SKM-1 (cell line): ENCODE measurements around the gene SNX9.
A peak's percentile ranks its signal among the peaks of the same experiment; 100 is the strongest.
"Not testable (repeated sequence)": the region's sequence is repeated elsewhere in the genome, so short reads cannot be mapped to it uniquely, and the experiment has no call there.

Source experiments
- DNase-seq: peaks from one replicate; lab custom pipeline; 2025; ENCODE audit not compliant: unreplicated experiment; lab: John Stamatoyannopoulos, UW

The SNX9 gene

DNA sequence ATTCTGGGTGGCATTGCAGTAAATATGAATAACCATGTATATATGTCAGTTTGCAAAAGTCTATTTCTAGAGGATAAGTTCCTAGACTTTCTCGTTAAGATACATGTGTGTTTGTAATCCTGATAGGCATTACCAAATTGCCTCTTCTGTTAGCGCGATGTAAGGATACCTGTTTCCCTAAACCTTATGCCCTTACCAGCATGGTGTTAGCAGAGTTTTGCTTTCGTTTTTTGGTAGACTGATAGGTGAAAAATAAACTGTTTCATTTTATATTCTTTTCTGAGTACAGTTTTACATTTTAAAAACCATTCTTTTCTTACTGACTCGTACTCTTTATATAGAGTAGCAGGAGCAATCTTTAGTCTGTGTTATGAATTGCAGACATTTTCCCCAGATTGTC lies 32.3 kb downstream of the SNX9 start:
- DNase-seq = no peak

DNA sequence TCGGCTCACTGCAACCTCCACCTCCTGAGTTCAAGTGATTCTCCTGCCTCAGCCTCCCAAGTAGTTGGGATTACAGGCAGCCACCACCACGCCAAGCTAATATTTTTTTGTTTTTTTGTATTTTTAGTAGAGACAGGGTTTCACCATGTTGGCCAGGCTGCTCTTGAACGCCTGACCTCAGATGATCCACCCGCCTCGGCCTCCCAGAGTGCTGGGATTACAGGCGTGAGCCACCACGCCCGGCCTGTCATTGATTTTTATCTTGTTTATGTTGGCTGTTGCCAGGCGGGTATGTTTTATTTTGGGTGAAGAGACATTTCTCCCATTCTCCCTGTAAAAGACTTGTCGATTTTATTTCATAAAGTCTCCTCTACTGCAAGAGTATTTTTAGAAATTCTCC lies 32.8 kb downstream of the SNX9 start:
- DNase-seq = not testable (repeated sequence)

DNA sequence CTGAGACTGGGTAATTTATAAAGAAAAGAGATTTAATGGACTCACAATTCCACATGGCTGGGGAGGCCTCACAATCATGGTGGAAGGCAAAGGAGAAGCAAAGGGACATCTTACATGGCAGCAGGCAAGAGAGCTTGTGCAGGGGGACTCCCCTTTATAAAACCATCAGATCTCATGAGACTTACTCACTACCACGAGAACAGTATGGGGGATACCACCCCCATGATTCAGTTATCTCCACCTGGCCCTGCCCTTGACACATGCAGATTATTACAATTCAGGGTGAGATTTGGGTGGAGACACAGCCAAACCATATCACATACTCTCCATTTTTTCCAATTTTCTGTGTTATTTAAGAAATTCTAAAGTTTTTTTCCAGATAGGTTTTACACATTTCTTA lies 35.6 kb downstream of the SNX9 start:
- DNase-seq = not testable (repeated sequence)

DNA sequence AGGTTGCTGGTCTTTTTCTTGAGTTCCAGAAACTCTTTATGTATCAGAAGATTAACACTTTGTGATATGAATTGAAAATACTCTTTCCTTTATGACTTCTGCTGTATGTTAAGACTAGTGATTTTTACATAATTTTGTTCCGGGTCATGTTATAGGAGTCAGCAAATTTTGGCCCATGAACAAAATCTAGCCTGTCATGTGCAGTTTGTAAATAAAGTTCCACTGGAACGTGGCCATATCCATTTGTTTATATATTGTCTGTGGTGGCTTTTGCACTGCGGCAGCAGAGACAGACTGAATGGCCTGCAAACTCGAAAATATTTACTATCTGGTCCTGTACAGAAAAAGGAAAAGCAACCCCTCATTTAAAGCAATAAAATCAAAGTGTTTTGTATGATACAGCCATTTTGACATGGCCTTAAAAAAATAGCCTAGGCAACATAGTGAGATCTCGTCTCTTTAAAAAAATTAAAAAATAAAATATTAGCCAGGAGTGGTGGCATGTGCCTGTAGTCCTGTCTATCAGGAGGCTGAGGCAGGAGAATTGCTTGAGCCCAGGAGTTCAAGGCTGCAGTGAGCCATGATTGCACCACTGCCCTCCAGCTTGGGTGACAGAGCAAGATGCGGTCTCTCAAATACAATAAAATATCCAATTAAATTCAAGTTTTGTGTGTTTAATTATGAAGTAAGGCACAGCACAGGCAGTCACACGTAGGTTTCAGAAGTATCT lies 36.9 kb downstream of the SNX9 start:
- no peak for DNase-seq

DNA sequence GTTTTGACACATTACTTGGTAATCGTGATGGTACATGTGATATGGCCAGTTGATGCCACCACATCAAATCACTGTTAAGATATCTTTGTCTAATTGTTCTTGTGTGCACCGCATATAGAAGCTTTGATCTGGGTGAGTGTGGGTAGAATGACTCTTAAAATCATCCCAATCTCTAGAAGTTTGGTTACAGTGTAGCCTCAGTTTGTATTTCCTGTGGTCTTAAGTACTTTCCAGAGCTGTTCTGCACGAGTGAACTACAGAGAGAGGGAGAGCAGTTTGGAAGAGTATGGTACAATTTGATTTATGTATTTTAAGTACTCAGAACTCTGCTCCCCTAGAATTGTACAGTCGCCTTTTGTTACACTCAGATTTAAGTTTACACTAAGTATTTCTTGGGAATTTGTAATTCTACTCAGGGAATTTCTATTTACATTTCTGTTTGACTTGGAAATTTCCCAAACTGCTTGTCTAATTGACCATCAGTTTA lies 37.5 kb downstream of the SNX9 start:
- no peak for DNase-seq

DNA sequence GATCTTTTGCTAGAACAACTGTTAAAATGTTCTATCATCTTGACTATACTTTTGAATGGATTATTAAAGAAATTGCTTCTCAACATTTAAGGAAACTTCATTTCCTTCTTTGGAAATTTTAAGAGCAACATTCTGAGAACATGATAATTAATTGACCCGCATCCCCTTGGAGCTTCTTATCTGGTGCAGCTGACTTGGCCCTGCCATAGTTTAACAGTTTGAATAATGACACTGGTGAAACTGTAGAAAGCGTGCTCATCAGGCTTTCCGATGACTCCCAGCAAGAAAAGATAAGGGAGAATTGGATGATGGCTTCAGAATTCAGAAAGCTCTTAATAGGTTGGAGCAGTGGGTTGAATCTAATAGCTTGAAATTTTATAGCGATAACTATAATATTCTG lies 38.1 kb downstream of the SNX9 start:
- no peak for DNase-seq

DNA sequence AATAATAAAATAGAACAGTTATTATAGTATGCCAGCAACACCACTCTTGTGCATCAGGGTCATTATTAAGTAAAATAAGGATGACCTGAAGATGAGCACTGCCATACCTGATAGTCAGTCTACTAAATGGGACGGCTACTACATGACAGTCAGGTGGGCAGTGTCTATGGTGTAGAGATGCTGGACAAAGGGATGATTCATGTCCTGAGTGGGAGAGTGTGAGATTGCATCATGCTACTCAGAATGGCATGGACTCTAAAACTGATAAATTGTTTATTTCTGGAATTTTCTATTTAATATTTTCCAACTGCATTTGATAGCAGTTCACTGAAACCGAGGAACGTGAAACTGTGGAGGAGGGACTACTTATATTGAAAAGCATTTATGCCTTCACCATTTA lies 38.8 kb downstream of the SNX9 start:
- no peak for DNase-seq

DNA sequence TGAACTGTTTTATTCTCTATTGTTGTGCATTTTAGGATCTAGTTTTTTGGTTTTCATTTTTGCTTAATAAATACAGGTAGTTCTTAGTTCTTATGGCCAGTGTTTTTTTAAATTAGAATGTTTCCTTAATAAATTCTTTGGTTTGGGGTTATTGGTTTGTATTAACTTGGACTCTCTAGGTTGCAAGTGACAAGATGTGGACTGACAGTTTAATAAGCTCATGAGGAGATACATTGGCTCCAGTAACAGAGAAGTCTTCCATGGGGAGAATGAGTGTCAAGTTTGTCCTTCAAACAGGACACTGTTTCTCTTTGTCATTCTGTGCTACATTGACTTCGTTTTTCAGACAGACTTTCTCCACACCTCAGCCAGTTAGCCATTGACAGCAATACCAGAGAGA lies 39.7 kb downstream of the SNX9 start:
- no peak for DNase-seq

DNA sequence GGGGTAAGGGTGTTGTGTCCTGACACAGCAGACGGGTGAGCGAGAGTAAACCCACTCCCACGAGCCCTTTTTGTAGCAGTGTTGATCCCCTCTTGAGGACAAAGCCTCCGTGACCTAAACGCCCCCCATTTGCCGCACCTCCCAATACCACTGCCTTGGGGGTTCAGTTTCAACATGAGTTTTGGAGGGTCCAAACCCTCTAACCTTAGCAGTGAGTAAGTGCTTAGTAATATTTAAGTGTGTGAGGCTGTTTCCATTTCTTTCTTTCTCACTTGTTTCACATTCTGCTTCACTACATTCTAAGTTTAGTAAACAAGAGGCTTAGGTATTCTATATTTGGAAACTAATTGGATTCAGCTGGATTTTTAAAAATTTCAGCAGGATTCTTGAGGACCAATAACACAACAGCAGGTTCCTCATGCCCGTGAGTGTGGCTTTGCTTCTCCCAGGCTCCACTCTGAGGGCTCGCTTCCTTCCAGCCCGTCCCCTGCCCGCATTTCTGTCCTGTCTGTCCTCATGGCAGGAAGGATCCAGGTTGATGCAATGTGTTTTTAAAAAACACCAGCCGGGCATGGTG lies 41.2 kb downstream of the SNX9 start:
- DNase-seq = no peak

DNA sequence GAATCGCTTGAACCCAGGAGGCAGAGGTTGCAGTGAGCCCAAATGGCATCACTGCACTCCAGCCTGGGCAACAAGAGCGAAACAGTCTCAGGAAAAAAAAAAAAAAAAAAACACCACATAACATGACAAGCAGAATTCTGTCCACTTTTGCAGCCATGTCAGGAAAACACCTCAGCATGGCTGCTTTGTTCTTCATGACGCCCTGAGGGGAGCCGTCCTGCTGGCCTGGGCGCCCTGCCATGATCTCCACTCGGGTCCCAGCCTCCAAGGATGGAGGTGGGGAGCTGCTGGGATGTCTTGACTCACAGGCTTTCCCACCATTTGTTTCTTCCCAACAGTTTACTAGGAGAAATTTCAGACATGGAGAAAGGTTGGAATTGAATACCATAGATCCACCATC lies 42.2 kb downstream of the SNX9 start:
- no peak for DNase-seq

DNA sequence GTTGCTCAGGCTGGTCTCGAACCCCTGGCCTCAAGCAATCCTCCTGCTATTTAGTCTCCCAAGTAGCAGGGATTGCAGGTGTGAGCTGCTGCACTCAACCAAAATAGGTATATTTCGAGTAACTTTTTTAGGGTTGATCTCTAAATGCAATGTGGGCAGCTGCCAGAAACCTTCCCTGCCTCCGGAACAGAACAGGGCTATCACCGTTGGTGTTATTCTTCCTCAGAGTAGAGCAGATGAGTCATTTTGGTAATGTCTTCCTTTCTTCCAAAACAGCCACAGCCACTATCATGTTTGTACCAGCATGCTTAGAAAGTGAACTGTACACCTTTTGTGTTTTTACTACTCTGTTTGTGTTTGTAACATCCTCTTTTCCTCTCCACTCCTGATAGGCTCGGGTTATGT lies 44.1 kb downstream of the SNX9 start:
- DNase-seq = no peak

DNA sequence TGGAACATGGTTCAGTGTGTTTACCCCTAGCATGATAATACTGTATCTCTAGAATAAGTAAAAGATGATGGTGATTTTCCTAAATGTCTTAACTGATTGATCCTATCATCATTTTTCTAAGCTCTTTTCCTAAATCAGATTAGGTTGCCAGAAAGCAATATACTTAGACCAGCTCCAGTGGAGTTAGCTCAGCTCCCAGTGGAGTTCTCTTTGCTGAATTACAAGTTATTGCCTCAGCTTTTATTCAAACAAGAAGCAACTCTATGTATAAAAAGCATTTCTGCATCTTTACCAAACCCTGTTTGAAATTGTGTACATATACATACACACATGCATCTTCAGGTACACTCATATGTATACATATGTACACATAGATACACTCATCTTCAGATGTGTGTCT lies 44.9 kb downstream of the SNX9 start:
- no peak for DNase-seq

DNA sequence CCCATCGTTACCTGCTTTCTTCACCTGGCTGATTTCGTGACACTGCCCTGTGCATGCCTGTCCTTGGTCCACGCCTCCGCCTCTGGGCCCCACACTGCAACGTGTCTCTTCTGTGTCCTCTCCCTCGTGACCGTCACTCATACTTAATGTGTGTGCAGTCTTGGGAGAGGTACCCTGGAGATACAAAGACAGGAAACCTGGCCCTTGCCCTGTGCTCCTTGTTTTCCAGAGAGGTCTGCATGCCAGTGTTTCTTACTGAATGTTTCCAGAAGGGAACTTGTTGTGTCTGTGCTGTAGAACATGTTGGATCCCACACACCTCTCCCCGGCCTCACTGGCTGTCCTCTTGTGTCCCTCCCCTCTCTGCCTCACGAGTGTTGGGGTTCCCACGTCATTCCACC lies 45.8 kb downstream of the SNX9 start:
- DNase-seq = no peak

DNA sequence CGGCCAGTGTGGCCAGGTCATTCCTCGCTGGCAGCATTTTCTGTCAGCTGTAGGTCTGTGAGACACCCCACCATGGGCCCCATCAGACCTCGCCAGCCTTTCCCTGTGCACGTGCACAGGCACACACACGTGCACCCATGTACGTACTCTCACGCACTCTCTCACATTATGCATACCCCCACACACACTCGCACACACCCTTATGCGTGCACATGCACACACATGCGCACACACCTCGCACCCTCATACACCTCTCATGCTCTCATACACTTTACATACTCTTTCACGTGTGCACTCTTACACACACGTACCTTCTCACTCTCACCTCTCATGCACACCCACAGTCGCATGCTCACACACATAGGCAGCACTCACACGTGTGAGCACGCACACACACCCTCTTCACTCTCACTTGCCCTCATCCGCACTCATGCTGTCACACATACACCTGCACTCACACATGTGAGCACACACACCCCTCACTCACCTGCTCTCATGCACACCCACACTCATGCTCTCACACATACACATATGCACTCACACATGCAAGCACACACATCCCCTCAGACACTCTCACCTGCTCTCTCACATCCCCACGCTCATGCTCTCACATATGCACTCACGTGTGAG lies 46.7 kb downstream of the SNX9 start:
- no peak for DNase-seq

DNA sequence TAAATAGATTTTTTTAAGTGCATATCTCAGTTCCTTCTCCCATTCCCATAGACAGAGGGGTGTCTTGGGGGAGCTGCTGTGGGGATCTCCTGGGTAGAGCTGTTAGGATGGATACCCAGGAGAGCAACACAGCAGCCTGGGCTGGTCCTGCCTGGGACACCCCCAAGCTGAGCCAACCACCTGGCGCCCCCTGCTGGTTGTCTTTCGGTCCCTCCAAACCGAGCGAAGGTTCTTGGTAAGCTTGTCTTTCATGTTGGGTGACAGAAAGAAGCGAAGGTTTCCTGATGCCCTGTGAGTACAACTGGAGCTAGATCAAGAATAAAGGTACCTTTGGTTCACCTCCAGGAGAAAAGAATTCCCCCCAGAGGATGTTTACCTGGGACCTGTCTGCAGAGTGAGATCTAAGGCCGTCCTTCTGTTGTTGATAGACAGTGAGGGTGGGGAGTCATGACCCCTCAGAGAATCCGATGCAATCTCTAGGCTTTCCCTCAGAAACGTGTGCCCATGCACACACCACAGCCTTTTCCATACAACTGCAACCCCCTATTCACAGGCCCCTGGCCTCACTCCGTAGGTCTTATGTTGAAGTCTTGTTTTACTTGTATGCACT lies 50.8 kb downstream of the SNX9 start:
- DNase-seq = peak; percentile 53

DNA sequence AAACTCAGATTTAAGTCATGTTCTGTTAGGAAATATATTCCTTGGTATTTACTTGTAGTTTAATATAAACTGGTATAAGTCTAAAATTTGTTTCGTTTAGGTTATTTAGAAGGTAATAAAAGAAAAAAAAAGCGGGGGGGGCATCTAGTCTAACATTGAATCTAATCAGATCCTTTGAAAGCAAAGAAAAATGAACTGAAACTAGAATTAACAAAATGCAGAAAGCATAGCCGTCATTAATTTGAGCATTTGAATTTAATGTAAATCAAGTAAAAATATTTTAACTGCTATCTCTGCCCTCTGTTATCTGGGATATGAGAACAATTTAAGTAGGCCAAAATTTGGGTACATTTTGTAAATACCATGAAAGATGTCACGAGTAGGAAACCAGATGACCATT lies 54.1 kb downstream of the SNX9 start:
- DNase-seq = no peak

DNA sequence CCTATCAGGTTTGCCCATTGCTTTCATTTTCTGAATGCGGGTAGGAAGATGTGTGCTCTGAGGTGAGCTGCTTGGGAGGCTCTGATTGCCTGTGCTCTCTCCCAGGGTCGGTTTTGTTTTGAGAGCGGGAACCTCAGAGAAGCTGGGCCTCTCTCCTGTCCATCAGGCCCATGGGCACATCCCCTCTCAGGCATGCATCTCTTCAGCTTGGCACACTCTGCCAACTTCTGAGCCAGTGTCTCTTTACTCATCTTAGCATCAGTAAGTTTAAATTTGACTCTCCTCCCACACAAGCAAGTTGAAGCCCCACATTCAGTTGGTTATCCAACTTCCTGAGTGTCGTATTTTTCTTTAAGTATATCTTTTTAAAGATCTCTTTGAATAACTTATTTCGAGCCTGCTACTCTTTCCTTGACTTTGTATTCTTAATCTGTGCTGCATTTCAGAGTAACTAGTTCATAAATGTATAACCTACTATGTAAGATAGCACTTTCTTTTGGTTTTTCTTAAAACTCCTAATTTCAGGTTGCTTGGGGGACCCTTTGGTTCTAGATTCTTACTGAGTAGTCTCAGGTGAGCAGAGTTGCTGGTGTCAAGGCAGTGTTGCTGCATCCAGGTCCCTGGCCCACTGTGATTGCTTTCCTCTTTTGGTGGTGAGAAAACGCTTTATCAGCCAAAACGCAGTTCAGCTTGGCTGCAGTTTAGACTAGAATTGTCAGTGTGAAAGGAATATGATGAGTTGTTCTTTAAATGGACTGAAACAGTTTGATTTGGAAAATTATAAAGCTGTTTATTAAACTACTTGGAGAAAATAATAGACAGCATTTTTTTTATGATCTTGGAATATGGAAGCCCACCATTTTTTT lies 54.8 kb downstream of the SNX9 start:
- DNase-seq = no peak

DNA sequence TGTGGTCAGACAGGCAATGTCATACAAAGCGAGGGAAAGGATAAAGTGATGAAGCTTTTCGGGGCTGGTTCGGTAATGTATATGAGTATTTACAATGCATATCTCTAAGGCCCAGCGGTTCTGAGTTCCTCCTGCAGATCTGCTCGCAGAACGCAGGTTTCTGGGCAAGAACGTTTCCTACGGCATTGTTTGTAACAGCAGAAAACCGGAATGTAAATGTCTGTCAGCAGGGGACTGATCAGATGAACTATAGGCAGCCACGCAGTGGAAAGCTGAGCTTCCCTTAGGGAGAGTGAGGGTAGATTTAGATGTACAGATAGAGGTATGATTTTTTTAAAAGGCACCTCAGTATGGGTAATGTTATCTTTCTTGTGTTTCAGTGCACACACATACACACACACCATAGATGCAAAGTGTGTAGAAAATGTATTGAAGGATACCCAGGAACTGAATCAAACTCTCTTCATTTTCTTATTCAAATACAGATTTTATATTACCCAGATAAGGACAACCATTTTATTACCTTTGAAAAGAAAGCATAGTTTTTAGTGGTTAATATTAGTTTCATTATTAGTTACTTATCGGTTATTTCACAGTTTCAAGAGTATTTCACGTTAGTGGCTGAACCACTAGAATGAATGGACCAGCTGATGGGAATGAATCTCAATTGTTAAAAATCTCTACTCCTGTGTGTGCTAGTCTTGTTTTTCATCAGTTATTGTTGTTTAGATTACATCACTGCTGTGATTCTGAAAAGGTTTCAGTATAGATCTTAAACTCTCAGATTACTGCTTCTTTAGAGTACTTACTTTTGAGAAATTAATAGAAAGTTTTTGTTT lies 56.2 kb downstream of the SNX9 start:
- no peak for DNase-seq

DNA sequence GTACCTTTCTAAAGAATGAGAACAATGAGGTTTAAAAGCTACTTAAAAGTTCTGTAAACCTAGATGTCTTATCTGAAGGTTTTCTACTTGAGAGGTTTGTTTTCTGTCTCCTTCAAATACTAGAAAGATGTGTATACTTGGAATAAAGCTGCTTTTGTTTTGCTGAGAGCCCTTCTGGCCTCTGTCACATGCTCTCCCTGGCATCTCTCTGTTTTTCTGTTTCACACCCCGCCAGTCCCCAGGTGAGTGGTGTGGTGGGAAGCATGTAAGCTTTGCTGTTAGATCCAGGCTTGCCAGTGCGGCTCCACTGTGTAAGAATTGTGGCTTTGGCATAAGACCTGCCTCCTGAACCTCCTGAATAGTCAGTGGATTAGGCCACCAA lies 56.8 kb downstream of the SNX9 start:
- DNase-seq = no peak

DNA sequence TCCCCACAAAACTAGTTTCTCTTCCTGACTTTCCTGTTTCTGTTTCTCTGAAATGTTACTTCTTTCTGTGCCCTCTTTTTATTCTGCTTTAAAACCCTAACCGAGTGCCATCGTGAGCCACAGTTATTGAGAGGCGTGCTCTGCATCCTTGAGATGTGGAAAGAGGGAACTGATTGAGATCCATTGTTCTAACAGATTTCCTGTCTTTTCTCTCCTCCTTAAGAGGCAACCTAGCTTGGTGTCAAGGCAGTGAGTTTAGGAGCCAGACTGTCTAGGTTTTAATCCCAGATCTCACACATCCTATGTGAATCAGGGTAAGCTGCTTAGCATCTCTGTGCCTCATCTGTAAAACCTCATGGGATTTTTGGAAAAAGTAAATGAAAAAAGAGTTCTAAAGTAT lies 57.5 kb downstream of the SNX9 start:
- DNase-seq = no peak
